ENCODE measurements around the gene COA7.
A peak's percentile ranks its signal among the peaks of the same experiment; 100 is the strongest.

Gene COA7

DNA sequence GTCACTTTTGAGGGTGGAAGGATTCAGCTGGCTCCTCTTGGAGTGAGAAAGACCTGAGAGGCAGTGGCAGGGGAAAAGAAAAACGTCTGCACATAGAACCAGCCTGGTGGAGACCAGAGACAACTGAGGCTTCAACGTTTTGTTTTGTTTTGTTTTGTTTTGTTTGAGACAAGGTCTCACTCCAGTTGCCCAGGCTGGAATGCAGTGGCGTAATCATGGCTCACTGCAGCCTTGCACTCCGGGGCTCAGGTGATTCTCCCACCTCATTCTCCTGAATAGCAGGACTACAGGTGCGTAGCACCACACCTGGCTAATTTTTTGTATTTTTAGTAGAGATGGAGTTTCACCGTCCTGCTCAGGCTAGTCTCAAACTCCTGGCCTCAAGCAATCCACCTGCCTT lies 52.9 kb downstream of the COA7 start:
- Histone ChIP-seq H3K4me3 (no peak overlapping the region), H3K27ac (no peak overlapping the region)

DNA sequence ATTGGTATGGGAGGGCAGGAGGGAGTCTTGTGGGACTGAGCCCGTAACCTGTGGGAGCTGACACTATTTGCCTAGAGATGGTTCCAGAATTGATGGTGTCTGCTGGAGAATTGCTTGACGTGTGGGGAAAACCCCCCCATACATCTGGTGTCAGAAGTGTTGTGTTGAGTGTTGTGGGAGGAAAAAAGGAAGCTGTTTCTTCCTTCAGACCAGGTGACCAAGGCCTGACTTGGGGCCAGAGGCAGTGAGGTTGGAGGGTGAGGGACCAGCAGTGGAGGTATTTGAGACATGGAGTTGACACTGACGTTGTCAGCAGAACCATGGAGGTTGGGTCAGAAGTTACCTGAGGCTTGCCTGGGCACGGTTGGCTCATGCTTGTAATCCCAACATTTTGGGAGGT lies 56.8 kb downstream of the COA7 start:
- Histone ChIP-seq H3K27ac (no peak overlapping the region), H3K4me3 (no peak overlapping the region)

GRCh38 chr1:52640697-52641096 lies 57.5 kb downstream of the COA7 start:
- H3K4me3 ChIP-seq, result no peak overlapping the region
- H3K27ac ChIP-seq, result no peak overlapping the region

- Histone ChIP-seq H3K4me3 (no peak overlapping the region), H3K27ac (peak overlapping the region in 14 of 21 experiments; percentile 20 to 92 (median 76))
These were observed 60.2 kb downstream of the COA7 start for GRCh38 chr1:52637946-52638345.

DNA sequence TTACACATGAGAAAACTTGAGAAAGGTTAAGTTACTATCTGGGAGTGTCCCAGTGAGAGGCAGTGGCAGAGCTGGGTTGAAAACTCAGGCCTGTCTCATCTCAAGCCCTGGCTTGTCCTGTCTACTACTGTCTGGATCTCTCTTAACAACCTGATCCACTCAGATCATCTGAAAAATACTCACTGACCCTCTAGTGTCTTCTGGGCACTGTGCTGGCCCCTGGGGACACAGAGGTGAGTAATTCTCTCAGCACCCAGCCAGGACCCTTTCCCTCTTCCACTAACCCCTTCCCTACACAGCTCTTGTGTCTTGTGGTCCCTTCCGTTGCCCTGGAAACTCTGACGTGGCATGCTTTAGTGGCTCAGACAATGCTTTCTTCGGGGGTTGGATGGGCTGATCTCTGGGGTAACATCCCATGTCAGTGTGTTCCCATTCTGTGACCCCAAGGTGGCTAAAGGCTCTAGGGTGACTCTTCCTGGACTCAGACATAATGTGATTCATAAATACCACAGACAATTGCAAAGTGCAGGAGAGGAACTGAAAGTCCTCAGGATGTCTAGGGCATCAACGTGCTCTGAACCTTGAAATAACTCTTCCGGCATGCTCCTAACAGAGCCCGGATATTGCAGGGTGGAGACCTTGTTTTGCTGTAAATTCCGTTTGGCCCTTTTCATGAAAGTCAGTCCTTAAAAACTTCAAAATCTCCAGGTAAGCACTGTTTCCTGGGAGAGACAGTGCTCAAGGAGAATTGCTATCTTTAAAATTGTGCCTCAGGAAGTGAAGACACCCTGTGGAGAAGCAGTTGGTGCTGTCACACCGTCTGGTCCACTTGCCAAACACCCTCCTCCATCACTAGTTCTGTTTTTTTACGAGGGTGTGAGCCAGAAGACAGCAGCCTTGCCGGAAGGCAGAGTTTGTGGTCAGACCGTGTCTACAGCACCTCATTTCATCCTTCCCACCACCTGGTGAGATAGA lies 61.1 kb downstream of the COA7 start:
- peak overlapping the region in 15 of 21 experiments; percentile 20 to 92 (median 77) for H3K27ac ChIP-seq

GRCh38 chr1:52635321-52636089 lies 62.6 kb downstream of the COA7 start:
- H3K27ac ChIP-seq, result peak overlapping the region in 3 of 21 experiments; percentile 23 to 92 (median 46)
- no peak overlapping the region for H3K4me3 ChIP-seq

More for the DNA sequence above, 61.1 kb downstream of the COA7 start:
- H3K4me3 ChIP-seq, result no peak overlapping the region

Data from skin epidermis (tissue), 12 donors.